GM10248 (cell line): ENCODE results near the gene GNB5.
"Not testable (repeated sequence)": the region's sequence is repeated elsewhere in the genome, so short reads cannot be mapped to it uniquely, and the experiment has no call there.

ENCODE experiments used
- CTCF ChIA-PET: fragments of 300-600 bp; sonication (Branson Sonifier 250); formaldehyde crosslinking; extraction: SDS; loops from one replicate; lab custom pipeline; 2021; ENCODE audit warnings: antibody characterized with exemption; lab: Yijun Ruan, JAX
- POLR2A ChIA-PET: fragments of 350-650 bp; sonication (Branson Sonifier 250); formaldehyde crosslinking; extraction: SDS; loops from one replicate; lab custom pipeline; 2020; ENCODE audit warnings: antibody characterized with exemption; lab: Yijun Ruan, JAX
- DNase-seq: peaks from one replicate; pipeline ENCODE4 v3.0.0; 2012; ENCODE audit errors: extremely low spot score
- CTCF ChIP-seq: IDR thresholded peaks from 2 replicates; pipeline ENCODE4 v1.5.1; 2012; ENCODE audit warnings: mild to moderate bottlenecking, low read depth; ENCODE audit errors: extremely low read depth, missing control alignments, control extremely low read depth

GNB5 gene

GRCh38 chr15:52098323-52098722, 92.9 kb downstream of the GNB5 start:
- no peak for DNase-seq
- ChIA-PET CTCF (interaction anchor here (1.0 to 5.6 kb wide), 6 partner anchors 9 to 159 kb away, joined by 3 to 46 read pairs (median 4); no protein-coding TSS in a partner anchor), POLR2A (no interaction called here)

GRCh38 chr15:52097180-52097579, 94.0 kb downstream of the GNB5 start:
- DNase-seq: no peak
- ChIA-PET POLR2A (no interaction called here), CTCF (interaction anchor here (0.6 to 5.6 kb wide), 7 partner anchors 8 to 160 kb away, joined by 3 to 46 read pairs (median 3); no protein-coding TSS in a partner anchor)
- TF ChIP-seq CTCF: no peak

More at GRCh38 chr15:52098323-52098722, 92.9 kb downstream of the GNB5 start:
- no peak for TF ChIP-seq CTCF

DNA sequence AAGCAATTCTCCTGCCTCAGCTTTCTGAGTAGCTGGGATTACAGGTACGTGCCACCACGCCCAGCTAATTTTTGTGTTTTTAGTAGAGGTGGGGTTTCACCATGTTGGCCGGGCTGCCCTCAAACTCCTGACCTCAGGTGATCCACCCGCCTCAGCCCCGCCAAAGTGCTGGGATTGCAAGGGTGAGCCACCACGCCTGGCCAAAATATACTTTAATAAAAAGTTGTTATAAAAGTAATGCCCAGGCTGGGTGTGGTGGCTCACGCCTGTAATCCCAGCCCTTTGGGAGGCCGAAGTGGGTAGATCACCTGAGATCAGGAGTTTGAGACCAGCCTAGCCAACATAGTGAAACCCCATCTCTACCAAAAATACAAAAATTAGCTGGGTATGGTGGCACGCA, 94.7 kb downstream of the GNB5 start:
- POLR2A ChIA-PET, DNase-seq: not testable (repeated sequence)
- CTCF ChIA-PET: interaction anchor here (1.7 to 5.6 kb wide), 3 partner anchors 17 to 18 kb away, joined by 3 to 46 read pairs (median 19); no protein-coding TSS in a partner anchor

DNA sequence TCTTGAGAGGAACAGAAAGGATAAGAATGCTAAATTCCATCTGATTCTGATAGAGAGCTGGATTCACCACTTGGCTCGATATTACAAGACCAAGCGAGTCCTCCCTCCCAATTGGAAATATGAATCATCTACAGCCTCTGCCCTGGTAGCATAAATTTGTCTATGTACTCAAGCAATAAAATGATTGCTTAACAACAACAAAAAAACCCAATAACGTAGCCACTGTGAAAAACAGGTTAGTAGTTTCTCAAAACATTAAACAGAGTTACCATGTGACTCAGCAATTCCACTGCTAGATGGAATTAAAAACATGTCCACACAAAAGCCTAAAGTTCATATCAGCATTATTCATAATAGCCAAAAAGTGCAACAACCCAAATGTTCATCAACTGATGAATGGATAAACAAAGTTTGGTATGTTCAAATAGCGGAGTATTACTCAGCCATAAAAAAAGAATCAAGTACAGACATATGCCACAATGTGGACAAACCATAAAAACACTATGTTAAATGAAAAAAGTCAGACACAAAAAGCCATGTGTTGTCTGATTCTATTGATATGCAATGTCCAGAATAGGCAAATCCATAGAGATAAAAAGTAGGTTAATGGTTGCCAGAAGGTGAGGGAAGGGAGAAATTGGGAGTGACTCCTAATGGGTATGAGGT, 95.5 kb downstream of the GNB5 start:
- POLR2A ChIA-PET: no interaction called here
- no peak for DNase-seq
- CTCF ChIA-PET: interaction anchor here (2.1 to 3.1 kb wide), 2 partner anchors 13 to 17 kb away, joined by 12 to 19 read pairs; no protein-coding TSS in a partner anchor
- TF ChIP-seq CTCF: no peak

DNA sequence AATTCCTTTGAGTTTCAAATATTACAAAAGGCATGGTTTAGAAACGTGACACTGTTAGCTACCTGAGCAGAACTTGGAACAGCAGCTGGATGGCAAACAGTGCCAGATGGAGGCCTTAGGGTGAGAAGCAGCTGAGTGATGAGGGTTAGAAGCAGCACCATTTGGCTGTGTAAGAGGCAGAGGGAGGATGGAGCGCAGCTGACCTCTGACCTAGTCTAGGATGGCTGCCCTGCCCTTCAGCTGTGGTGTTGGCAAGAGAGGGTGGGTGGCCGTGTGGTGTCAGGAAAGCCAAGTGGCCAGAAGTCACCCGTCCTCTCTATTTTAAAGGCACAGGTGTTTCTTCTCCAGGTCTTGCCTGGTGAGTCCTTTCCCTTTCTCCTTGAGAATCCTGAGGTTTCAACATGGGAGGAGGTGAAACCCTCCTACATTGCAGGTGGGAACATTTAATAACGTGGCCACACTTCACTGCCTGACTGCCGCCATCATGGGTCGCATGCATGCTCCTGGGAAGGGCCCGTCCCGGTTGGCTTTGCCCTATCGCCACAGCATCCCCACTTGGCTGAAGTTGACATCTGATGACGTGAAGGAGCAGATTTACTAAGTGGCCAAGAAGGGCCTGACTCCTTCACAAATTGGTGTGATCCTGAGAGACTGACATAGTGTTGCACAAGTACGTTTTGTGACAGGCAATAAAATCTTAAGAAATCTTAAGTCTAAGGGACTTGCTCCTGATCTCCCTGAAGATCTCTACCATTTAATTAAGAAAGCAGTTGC, 96.2 kb downstream of the GNB5 start:
- CTCF ChIA-PET: interaction anchor here (0.7 to 3.1 kb wide), 4 partner anchors 13 to 23 kb away, joined by 3 to 19 read pairs (median 8); no protein-coding TSS in a partner anchor
- no peak for DNase-seq
- no peak for TF ChIP-seq CTCF
- POLR2A ChIA-PET: no interaction called here

GRCh38 chr15:52093539-52094510, 97.4 kb downstream of the GNB5 start:
- POLR2A ChIA-PET: no interaction called here
- no peak for TF ChIP-seq CTCF
- no peak for DNase-seq
- CTCF ChIA-PET: interaction anchor here (0.7 to 3.1 kb wide), 4 partner anchors 11 to 22 kb away, joined by 3 to 19 read pairs (median 8); no protein-coding TSS in a partner anchor
